Measurements from ENCODE around the gene NOTUM.
"Not testable (repeated sequence)": the region's sequence is repeated elsewhere in the genome, so short reads cannot be mapped to it uniquely, and the experiment has no call there.

The NOTUM gene

GRCh38 chr17:81995463-81996231 is 34.7 kb upstream of the NOTUM start:
- no peak for DNase-seq

- DNase-seq, result no peak
These were observed 33.8 kb upstream of the NOTUM start for GRCh38 chr17:81994593-81995462.

- no peak for DNase-seq
These were observed 33.0 kb upstream of the NOTUM start for GRCh38 chr17:81993729-81994592.

DNA sequence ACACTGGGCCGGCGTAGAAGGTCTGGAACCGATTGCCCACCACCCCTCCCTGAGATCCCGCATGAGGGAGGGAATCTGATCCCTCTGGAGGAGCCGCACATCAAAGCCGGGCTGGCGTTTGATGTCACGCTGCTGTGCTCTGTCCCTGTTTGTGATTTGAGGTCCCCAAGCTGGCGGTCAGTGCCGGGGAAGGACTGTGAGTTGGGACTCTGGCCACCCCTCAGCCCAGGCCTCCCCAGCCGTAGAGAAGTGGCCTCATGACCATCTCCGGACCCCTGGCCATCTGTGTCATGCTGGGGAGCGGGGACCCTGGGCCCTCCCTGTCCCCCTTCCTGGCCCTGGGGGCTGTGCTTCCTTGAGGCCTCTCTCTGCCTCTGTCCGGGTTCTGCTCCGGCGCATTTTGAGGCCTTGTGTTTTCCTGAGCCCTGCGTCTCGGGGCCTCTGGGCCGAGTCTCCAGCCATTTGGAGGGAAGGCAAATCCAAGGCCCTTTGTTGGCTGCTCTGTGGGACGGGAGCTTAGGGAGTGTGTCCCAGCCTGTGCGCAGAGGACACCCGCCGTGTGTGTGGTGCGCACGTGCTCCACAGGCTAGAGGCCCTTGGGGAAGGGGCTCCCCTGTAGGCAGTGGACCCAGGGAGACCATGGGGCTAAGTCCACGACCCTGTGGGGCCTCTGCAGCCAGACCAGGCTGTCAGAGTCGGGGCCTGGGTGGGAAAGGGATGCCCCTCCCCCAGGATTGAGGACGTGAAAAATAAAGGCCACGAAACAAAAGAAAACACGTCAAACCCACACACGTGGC is 31.5 kb upstream of the NOTUM start:
- no peak for DNase-seq

GRCh38 chr17:81991684-81992305 is 30.8 kb upstream of the NOTUM start:
- no peak for DNase-seq

DNA sequence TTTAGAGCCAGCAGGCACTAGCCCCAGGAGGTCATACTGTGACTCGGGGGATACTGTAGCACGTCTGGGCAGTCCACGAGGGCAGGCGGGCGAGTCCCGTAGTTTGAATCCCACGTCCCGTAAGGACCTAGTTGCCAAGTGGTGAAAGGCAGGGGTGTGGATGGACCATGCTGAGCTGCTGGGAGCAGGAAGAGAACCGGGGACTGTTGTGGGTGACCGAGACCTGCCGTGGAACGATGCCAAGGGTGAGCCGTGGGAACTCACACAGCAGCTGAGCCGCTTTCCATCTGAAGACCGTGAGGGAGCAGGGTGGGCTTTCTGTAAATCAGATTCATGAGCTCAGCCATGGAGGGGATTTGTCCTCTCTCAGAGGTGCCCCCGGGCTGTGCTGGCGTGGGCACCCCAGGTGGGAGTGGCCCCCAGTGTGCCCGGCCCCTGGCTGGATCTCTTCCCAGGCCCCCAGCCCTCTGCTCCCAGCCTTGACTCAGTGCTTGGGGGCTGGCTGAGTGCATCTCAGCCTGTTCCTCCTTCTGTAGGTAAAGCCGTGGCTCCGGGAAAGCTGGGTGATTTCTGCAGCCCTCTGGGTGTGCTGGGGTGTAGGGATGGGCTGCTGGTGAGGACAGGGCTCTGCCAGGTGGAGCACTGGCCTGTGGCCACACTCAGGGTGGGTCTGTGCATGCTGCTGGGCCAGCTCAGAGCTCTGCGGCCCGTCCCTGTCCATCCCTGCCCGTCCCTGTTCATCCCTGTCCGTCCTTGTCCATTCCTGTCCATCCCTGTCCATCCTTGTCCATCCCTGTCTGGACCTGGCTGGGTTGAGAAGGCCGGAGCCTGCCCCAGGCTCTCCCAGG is 30.1 kb upstream of the NOTUM start:
- DNase-seq, result no peak

DNA sequence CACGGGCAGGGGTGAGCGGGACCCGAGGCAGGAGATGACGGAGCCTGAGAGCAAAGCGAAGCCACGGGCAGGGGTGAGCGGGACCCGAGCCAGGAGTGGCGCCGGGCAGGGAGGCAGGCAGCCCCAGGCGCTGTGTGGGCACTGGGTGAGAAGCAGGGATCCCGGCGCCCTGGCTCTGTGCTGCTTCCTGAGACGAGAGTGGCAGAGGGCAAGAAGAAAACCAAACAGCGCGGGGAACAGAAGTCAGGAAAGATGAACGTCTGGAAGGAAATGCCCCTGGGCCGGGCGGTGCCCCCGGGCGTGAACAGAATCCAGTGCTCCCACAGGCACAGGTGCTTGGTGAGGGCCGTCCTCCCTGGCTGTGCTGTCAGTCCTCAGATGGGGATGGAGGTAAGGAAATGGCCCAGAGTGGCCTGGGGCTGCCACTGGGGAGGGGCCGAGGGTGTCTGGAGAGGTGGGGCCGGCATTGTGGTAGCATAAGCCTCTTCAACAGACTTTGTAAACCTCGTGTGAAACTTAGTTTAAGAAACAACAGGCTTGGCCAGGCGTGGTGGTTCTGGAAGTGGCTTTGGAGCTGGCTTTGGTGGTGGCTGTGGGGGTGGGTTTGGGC is 26.3 kb upstream of the NOTUM start:
- DNase-seq, result no peak

DNA sequence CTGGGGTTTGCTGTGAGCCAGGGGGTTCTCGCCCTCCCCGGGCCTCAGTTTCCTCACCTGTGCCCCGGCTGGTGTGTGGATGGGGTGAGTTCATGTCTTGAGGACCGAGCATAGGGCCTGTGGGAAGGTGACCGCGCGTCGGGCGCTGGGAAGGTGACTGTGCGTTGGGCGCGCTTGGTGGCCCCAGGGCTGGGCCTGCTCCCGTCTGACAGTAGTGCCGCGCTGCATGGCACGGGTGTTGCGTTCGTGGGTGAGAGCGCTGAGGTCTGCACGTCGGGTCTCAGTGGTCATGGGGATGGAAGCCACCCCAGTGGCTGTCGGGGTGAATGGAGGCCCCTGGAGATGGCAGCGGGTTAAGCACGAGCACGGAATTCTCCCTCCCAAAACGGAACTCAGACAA is 25.6 kb upstream of the NOTUM start:
- DNase-seq, result no peak

DNA sequence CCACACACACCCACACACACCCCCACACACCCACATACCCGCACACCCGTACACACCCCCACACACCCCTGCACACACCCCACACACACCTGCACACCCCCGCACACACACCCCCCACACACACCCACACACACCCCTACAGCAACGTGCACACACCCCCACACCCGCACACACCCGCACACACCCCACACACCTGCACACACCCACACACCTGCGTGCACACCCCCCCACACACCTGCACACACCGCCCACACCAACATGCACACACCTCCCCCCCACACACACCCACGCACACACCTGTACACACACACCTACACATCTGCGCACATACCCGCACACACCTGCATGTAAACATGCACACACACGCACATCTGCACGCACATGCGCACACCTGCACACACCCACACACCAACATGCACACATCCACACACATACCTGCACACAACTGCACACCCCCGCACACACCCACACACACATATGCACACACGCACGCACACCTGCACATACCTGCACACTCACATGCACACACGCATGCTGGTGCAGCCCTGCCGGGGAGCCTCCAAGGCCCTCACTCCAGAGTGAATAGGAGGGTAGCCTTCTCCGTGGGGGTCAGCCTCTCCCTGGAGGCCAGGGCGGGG is 23.9 kb upstream of the NOTUM start:
- DNase-seq, result no peak

- DNase-seq, result no peak
These were observed 22.8 kb upstream of the NOTUM start for GRCh38 chr17:81983639-81984373.

GRCh38 chr17:81983011-81983638 is 22.1 kb upstream of the NOTUM start:
- DNase-seq, result no peak

- DNase-seq, result not testable (repeated sequence)
These were observed 20.5 kb upstream of the NOTUM start for GRCh38 chr17:81981511-81981910.

DNA sequence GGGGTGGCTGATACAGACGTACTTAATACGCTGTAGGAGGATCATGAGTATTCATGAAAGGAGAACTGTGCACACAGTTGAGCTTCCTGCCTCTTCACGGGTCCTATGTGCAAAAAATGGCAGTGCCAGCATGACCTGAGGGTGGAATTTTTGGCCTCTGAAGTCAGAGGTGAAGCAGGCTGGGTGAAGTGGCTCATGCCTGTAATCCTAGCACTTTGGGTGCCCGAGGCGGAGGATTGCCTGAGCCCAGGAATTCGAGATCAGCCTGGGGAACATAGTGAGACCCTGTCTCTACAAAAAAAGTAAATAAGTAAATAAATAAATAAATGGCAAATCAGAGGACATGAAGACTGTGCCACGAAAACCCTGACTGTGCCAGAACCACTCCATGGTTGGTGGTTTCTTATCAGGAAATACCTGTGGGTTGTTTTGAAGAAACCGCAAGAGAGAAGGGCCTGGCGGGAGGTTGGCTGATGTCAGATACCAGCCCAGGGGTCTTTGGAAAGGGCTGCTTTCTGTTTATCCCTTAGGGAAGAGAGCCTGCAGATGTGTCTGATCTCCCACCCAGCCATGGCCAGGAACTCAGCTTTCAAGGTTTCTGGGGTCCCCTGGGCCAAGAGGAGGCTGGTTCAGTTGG is 19.8 kb upstream of the NOTUM start:
- DNase-seq, result no peak

DNA sequence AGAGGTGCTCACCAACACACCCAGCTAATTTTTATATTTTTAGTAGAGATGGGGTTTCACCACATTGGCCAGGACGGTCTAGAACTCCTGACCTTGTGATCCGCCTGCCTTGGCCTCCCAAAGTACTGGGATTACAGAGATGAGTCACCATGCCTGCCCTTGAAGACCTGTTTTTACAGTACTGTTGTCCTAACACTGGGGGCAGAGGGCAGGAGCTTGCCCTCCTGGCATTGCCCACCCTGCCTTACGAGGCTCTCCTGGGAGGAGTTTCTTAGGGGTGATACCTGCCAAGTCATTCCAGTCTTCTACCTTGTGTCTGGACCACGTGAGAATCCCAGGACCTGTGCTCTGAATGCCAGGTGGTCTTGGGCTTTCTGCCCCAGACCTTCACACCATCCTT is 19.1 kb upstream of the NOTUM start:
- DNase-seq, result no peak

- no peak for DNase-seq
These were observed 17.7 kb upstream of the NOTUM start for GRCh38 chr17:81978524-81979298.

DNA sequence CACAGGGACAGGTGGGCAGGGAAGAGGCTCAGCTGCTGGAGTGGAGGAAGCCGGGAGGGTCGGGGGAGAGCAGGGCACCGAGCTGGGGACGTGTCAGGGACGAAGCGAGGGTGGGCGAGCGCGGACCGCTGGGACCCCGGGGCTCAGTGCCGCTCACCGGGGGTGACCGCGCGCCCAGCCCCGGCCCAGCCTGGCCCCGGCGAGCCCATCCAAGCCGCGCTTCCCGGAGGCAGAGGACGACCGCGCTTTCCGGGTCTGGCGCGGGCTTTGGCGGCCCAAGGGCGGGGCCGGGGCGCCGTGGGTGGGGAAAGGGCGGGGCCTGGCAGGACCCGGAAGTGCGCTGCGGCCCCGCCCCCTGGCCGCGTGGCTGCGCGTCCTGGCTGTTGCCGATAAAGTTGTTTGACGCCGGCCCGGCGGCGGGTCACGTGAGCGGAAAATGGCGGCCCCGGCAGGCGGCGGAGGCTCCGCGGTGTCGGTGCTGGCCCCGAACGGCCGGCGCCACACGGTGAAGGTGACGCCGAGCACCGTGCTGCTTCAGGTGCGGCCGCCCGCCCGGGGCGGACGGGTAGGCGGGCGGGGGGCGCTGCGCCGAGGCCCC is 16.3 kb upstream of the NOTUM start, which contains the start of gene ASPSCR1:
TSS of gene ASPSCR1 (plus strand) at position 419 of the 598 bp plus-strand sequence. CDS start at position 437, 18 bp downstream.
- peak; percentile 90 for DNase-seq
